Lower leg skin (tissue), 3 donors: ENCODE results near the gene CD74.

Experiments
- CTCF ChIP-seq, 3 donors: fragments of 450-650 bp; IDR thresholded peaks; one replicate each; pipeline ENCODE4 v1.5.1; 2016; ENCODE audit warnings: antibody characterized with exemption in 3 of 3, mild to moderate bottlenecking in 3 of 3, moderate library complexity in 2 of 3
- POLR2A ChIP-seq, 2 donors: fragments of 450-650 bp; IDR thresholded peaks; one replicate each; pipeline ENCODE4 v1.6.1; 2016 to 2017; ENCODE audit warnings: antibody characterized with exemption in 2 of 2, mild to moderate bottlenecking in 1 of 2, moderate library complexity in 1 of 2

GRCh38 chr5:150404121-150404520 is 8.6 kb downstream of the CD74 start:
- TF ChIP-seq CTCF (IDR thresholded peaks at IDR 0.05), result no peak
- no peak for TF ChIP-seq POLR2A (IDR thresholded peaks at IDR 0.05)
